Activated gamma-delta T cell (primary cell): ENCODE results near the gene MUC3A.

Experiments used
- DNase-seq: peaks from one replicate; lab custom pipeline; 2025; lab: John Stamatoyannopoulos, UW

MUC3A gene

GRCh38 chr7:100944138-100944537 lies 5.2 kb upstream of the MUC3A start:
- no peak for DNase-seq

DNA sequence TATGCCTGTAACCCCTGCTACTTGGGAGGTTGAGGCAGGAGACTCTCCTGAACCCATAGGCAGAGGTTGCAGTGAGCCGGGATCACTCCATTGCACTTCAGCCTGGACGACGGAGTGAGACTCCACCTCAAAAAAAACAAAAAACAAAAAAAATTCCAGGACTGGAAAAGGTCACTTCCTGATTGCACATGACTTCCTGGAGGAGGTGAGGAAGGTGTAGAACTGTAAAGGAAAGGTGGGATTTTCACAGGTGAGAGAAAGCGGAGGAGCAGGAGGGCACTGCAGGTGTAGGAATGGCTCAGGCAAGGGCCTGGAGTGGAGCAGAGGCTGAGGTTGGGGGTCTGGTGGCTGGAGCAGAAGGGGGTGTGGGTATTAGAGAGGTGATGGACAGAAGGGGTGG lies 3.2 kb upstream of the MUC3A start:
- DNase-seq, result no peak

GRCh38 chr7:100946766-100947365 lies 2.5 kb upstream of the MUC3A start:
- DNase-seq, result no peak

DNA sequence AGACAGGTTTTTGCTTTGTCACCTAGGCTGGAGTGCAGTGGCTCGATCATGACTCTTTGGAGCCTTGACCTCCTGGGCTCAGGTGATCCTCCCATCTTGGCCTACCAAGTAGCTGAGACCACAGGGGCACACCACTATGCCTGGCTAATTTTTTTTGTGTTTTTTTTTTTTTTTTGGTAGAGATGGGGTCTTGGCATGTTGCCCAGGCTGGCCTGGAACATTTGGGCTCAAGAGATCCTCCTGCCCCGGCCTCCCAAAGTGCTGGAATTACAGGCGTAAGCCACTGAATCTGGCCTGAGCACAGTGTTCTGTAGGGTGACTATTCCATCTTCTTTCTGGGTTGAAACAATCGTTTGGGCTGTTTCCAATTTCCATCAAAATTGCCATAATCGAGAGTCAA lies 1.5 kb upstream of the MUC3A start:
- no peak for DNase-seq

- no peak for DNase-seq
Observed at GRCh38 chr7:100949933-100950443, 654 bp downstream of the MUC3A start.

DNA sequence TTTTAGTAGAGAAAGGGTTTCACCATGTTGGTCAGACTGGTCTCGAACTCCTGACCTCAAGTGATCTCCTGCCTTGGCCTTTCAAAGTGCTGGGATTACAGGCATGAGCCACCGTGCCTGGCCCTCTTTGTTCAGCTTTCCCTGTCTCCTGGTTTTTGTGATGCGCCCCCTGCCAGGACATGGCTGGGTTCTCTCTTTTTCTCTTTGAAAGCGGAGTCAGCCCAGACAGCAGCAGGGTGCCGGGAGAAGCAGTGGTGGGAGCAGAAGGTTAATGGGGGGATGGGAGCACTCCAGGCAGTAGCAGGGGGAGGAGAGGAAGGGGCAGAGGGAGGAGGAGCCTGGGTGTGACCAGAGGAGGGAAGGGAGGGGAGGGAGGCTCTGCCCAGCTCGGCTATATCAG lies 1.8 kb downstream of the MUC3A start:
- no peak for DNase-seq

DNA sequence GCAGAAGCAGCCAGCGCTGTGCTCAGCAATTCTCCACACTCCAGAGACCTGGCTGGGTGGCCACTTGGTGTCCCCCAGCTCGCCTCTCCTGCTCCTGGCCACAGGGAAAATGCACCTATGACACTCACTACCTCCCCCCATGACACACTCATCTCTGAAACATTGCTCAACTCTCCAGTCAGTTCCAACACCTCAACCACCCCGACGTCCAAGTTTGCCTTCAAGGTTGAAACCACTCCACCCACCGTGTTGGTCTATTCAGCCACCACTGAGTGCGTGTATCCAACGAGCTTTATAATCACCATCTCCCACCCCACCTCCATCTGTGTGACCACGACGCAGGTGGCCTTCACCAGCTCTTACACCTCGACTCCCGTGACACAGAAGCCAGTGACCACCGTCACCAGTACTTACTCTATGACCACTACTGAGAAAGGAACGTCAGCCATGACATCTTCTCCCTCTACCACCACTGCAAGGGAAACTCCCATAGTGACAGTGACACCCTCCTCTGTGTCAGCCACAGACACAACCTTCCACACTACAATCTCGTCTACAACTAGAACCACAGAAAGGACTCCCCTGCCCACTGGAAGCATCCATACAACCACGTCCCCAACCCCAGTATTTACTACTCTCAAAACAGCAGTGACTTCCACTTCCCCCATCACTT lies 2.7 kb downstream of the MUC3A start:
- DNase-seq, result no peak

GRCh38 chr7:100952641-100953040 lies 3.3 kb downstream of the MUC3A start:
- DNase-seq, result no peak

GRCh38 chr7:100957832-100958421 lies 8.6 kb downstream of the MUC3A start:
- no peak for DNase-seq

GRCh38 chr7:100959894-100960293 lies 10.6 kb downstream of the MUC3A start:
- no peak for DNase-seq

GRCh38 chr7:100962537-100962936 lies 13.2 kb downstream of the MUC3A start:
- no peak for DNase-seq

DNA sequence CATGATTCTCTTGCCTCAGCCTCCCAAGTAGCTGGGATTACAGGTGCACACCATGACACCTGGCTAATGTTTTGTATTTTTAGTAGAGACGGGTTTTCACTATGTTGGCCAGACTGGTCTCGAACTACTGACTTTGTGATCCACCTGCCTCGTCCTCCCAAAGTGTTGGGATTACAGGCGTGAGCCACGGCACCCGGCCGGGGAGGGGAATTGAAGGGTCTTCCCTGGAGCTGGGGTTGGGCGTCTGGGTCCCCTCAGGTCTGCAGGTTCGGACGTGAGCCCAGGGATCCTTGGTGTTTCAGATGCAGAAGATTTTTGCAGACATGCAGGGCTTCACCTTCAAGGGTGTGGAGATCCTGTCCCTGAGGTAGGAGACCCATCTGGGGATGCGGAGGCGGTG lies 14.1 kb downstream of the MUC3A start:
- DNase-seq, result no peak

DNA sequence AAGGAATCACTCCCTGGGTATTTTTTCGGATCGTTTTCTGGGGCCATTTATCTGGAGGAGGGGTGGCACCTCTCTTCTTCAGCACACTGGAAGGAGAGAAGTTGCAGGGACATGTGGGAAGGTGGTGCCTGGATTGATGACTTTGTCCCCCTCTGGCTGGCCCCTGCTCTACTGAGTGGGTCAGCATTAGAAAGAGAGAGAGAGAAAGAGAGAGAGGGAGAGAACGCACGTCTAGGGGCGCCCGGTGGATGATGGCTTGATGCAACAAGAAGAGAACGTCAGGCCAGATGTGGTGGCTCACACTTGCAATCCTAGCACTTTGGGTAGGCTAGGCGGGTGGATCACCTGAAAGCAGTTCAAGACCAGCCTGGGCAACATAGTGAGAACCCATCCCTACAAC lies 14.5 kb downstream of the MUC3A start:
- no peak for DNase-seq

GRCh38 chr7:100964630-100965029 lies 15.3 kb downstream of the MUC3A start:
- DNase-seq, result no peak

DNA sequence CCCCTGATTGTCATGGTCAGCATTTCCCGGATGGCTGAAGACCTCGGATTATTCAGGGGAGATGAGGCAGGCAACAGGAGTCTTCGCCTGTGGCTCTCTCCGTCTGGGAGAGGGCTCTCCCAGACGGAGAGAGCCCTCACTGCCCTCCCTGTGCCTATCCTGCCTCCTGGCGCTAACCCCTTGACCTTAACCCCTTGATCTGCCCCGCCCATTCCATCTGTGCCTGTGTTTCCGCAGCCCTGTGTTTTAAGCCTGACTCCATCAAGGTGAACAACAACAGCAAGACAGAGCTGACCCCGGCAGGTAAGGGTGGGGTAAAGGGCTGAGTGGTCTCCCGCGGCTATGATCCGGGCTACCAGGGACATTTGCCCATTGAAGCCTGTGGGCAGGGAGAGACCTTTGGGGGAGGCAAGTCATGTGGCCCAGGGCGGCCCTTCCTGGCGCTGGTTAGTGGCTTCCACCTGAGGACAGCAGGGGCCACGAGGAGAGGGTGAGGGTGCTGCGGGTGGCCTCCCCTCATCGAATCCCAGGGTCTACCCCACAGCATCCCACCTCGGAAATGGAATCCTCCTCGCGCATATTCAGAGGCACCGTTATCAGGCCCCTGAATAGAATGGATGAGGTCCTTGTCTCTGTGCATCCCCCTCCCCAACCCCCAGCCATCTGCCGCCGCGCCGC lies 15.8 kb downstream of the MUC3A start:
- no peak for DNase-seq

- DNase-seq, result no peak
Observed at GRCh38 chr7:100965723-100966541, 16.6 kb downstream of the MUC3A start.

GRCh38 chr7:100966542-100967291 lies 17.4 kb downstream of the MUC3A start:
- DNase-seq, result no peak

- no peak for DNase-seq
Observed at GRCh38 chr7:100967292-100967863, 18.0 kb downstream of the MUC3A start.

GRCh38 chr7:100968031-100968430 lies 18.7 kb downstream of the MUC3A start:
- no peak for DNase-seq

DNA sequence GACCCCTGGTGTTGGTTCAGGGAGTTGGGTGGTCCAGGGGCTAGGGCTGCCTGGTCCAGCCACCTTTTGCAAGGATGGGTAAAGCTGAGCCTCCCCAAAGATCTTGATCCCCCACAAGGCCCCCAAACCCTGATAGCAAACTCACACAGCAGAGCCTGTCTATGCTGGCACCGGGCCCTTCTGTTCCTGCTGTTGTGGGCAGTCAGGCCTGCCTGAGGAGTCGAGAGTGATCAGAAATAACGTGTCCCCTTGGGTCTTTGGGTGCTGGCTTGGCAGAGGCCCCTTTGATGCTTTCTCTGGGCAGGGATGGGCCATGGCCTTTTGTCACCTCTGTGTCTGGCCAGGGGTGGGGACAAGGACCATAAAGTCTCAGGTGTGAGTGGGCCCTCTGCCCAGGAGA lies 19.3 kb downstream of the MUC3A start:
- no peak for DNase-seq

- no peak for DNase-seq
Observed at GRCh38 chr7:100969066-100969615, 19.8 kb downstream of the MUC3A start, which contains the start of gene MUC12. MUC12 (plus strand) TSS chr7:100969565; CDS start chr7:100969623, 58 bp downstream.
